ENCODE measurements around the gene GPR137B. TPM values are rescaled to one million over a fixed set of nuclear protein-coding genes. Genes with fewer than 3 reads are reported as not detected.

Gene GPR137B
- total RNA-seq: 12.4 and 12.5 TPM in 2 replicates

GRCh38 chr1:236142253-236143103 lies at the start of gene GPR137B:
GPR137B (plus strand) TSS chr1:236142539; CDS start chr1:236142623, 84 bp downstream.

Other genes with a start within 250 kb of the GPR137B start
- gene NID1, start 77.4 kb upstream of the GPR137B start, total RNA-seq: 675 and 721 TPM in 2 replicates
- gene ERO1B, start 139.4 kb downstream of the GPR137B start, total RNA-seq: 3.5 and 3.9 TPM in 2 replicates